ENCODE results near the gene KRT83. TPM values are rescaled to one million over a fixed set of nuclear protein-coding genes. Genes with fewer than 3 reads are reported as not detected.

The KRT83 gene
- polyA plus RNA-seq, 3 donors: not detected

DNA sequence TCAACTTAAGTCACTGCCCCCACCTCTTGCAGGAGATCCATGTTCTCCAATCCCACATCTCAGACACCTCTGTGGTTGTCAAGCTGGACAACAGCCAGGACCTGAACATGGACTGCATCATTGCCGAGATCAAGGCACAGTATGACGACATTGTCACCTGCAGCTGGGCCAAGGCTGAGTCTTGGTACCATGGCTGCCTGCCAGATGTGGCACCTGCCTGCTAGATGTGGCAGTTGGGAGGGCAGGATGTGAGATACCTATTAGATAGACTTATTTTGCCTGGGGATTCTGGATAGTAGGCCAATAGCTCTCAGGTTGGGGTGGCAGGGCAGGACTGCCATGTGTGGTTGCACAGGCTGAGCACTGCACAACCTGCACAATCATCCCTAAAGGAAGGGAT, 54.7 kb downstream of the KRT83 start:
- no peak overlapping the region for H3K27ac ChIP-seq (ENCODE audit: low read depth in 1 of 2, low read length in 2 of 2)
- H3K27me3 Mint-ChIP-seq (ENCODE audit: low read depth in 3 of 3): peaks cover 19 to 39% (median 25%) of the 10 kb centered on the region in 3 donors
- H3K9me3 ChIP-seq (replicated peaks in 1 of 2; ENCODE audit: control insufficient read depth in 1 of 2, insufficient read depth in 1 of 2, low read length in 2 of 2): no peaks in the 10 kb centered on the region
- no peak for TF ChIP-seq CTCF (IDR thresholded peaks at IDR 0.05)
- peaks cover 0 to 5% (median 0%) of the 10 kb centered on the region in 7 donors for H3K9me3 Mint-ChIP-seq
- H4K20me1 ChIP-seq (ENCODE audit: insufficient read depth, low read length): no peaks in the 10 kb centered on the region
- H3K36me3 Mint-ChIP-seq: no peaks in the 10 kb centered on the region
- no peak for DNase-seq
- H3K4me1 Mint-ChIP-seq: peaks cover 21% of the 10 kb centered on the region
- H3K4me1 ChIP-seq (ENCODE audit: control insufficient read depth in 1 of 2, insufficient read depth in 2 of 2, low read length in 2 of 2): peaks cover 11 to 26% of the 10 kb centered on the region in 2 donors
- peaks cover 8 to 23% of the 10 kb centered on the region in 2 donors for H3K27me3 ChIP-seq (ENCODE audit: control insufficient read depth in 2 of 2, insufficient read depth in 2 of 2, low read length in 2 of 2)
- H3K4me2 ChIP-seq (replicated peaks; ENCODE audit: extremely low read depth, low read length, poor library complexity, severe bottlenecking): no peak overlapping the region
- no peak overlapping the region for H3K9ac ChIP-seq (ENCODE audit: insufficient read depth, low read length, poor library complexity, severe bottlenecking)
- no peak overlapping the region for H3K27ac Mint-ChIP-seq
- intact Hi-C loops (cut with micrococcal nuclease): no loop called here
- H3K4me3 Mint-ChIP-seq: no peak overlapping the region
- H3K79me2 ChIP-seq (ENCODE audit: insufficient read depth, low read length): no peaks in the 10 kb centered on the region
- no peak overlapping the region for H3K4me3 ChIP-seq (replicated peaks in 1 of 3; ENCODE audit: low read depth in 2 of 3, low read length in 3 of 3)
- 94% methylated on average over 2 of the region's 2 CpGs for WGBS (ENCODE audit: insufficient coverage)
- no peaks in the 10 kb centered on the region for H3K36me3 ChIP-seq (replicated peaks in 1 of 2; ENCODE audit: control insufficient read depth in 1 of 2, insufficient read depth in 2 of 2, low read length in 2 of 2)
- no peak overlapping the region for H2AFZ ChIP-seq (ENCODE audit: insufficient read depth, low read depth, low read length, poor library complexity, severe bottlenecking)

DNA sequence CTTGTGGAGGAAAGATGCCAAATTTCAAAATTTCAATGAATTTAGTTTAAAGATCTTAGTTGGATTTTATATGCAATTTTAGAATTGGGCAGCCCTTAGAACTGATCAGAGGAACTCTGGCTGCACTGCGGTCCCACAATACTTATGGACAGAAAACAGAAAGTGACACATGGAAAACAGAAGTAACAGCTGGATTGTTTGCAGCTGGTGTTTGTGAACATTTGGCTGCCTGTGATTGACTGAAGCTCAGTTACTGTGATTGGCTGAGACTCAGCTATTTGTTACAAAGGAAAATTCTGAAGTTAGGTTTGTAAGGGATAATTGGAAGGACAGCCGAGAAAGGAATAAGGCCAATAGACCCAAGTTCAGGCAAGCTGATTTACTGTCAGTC, 56.8 kb downstream of the KRT83 start:
- no peaks in the 10 kb centered on the region for H4K20me1 ChIP-seq (ENCODE audit: insufficient read depth, low read length)
- Mint-ChIP-seq H3K4me3 (no peak overlapping the region), H3K9me3 (peaks cover 0 to 12% (median 0%) of the 10 kb centered on the region in 7 donors), H3K36me3 (peaks cover 0 to 2% of the 10 kb centered on the region in 2 donors), H3K27me3 (ENCODE audit: low read depth in 3 of 3) (peaks cover 37 to 53% (median 46%) of the 10 kb centered on the region in 3 donors), H3K4me1 (peaks cover 28% of the 10 kb centered on the region), H3K27ac (no peak overlapping the region)
- no peaks in the 10 kb centered on the region for H3K36me3 ChIP-seq (replicated peaks in 1 of 2; ENCODE audit: control insufficient read depth in 1 of 2, insufficient read depth in 2 of 2, low read length in 2 of 2)
- H2AFZ ChIP-seq (ENCODE audit: insufficient read depth, low read depth, low read length, poor library complexity, severe bottlenecking): no peak overlapping the region
- no peak overlapping the region for H3K4me3 ChIP-seq (replicated peaks in 1 of 3; ENCODE audit: low read depth in 2 of 3, low read length in 3 of 3)
- no peak overlapping the region for H3K27ac ChIP-seq (ENCODE audit: low read depth in 1 of 2, low read length in 2 of 2)
- no peak for DNase-seq
- peaks cover 20 to 41% of the 10 kb centered on the region in 2 donors for H3K27me3 ChIP-seq (ENCODE audit: control insufficient read depth in 2 of 2, insufficient read depth in 2 of 2, low read length in 2 of 2)
- no peaks in the 10 kb centered on the region for H3K79me2 ChIP-seq (ENCODE audit: insufficient read depth, low read length)
- WGBS (ENCODE audit: insufficient coverage): 100% methylated on average over 2 of the region's 2 CpGs
- no peaks in the 10 kb centered on the region for H3K9me3 ChIP-seq (replicated peaks in 1 of 2; ENCODE audit: control insufficient read depth in 1 of 2, insufficient read depth in 1 of 2, low read length in 2 of 2)
- intact Hi-C loops (cut with micrococcal nuclease): no loop called here
- TF ChIP-seq CTCF (IDR thresholded peaks at IDR 0.05): no peak
- H3K4me1 ChIP-seq (ENCODE audit: control insufficient read depth in 1 of 2, insufficient read depth in 2 of 2, low read length in 2 of 2): peaks cover 12 to 31% of the 10 kb centered on the region in 2 donors
- H3K9ac ChIP-seq (ENCODE audit: insufficient read depth, low read length, poor library complexity, severe bottlenecking): no peak overlapping the region
- no peak overlapping the region for H3K4me2 ChIP-seq (replicated peaks; ENCODE audit: extremely low read depth, low read length, poor library complexity, severe bottlenecking)

Other genes starting within 250 kb of the KRT83 start
- not detected for gene SMIM41, start 241.7 kb downstream of the KRT83 start, polyA plus RNA-seq
- under 1 TPM; 0.18 to 0.52 (median 0.37) TPM for gene KRT80, start 129.4 kb downstream of the KRT83 start, polyA plus RNA-seq
- gene KRT7, start 88.2 kb downstream of the KRT83 start, polyA plus RNA-seq: 1 to 10 TPM in 2 of 3 donors, not detected in 1; 1.3 to 2.7 TPM
- gene KRT86, start 46.8 kb downstream of the KRT83 start, polyA plus RNA-seq: not detected
- not detected for gene KRT81, start 29.9 kb downstream of the KRT83 start, polyA plus RNA-seq
- not detected for gene KRT85, start 46.1 kb upstream of the KRT83 start, polyA plus RNA-seq
- gene KRT84, start 64.3 kb upstream of the KRT83 start, polyA plus RNA-seq: not detected
- not detected for gene KRT82, start 84.9 kb upstream of the KRT83 start, polyA plus RNA-seq
- gene KRT75, start 113.0 kb upstream of the KRT83 start, polyA plus RNA-seq: not detected
- not detected for gene KRT6B, start 130.7 kb upstream of the KRT83 start, polyA plus RNA-seq
- not detected for gene KRT6C, start 152.4 kb upstream of the KRT83 start, polyA plus RNA-seq
- gene KRT6A, start 171.9 kb upstream of the KRT83 start, polyA plus RNA-seq: not detected
- under 1 TPM in 1 of 3 donors, not detected in 2; 0.04 TPM for gene KRT5, start 199.0 kb upstream of the KRT83 start, polyA plus RNA-seq
- not detected for gene KRT71, start 231.7 kb upstream of the KRT83 start, polyA plus RNA-seq

Data from CD14-positive monocyte (primary cell).